Left kidney (tissue), 8 donors: Measurements from ENCODE around the gene GDPD1. TPM values are rescaled to one million over a fixed set of nuclear protein-coding genes. Genes with fewer than 3 reads are reported as not detected.
"Not testable (repeated sequence)": the region's sequence is repeated elsewhere in the genome, so short reads cannot be mapped to it uniquely, and the experiment has no call there.

ENCODE experiments used
- DNase-seq: peaks from one replicate; pipeline ENCODE4 v3.0.0-alpha.2; 2013
- long read RNA-seq, 8 donors: transcript quantifications; one replicate each; lab custom pipeline, GENCODE V29; 2026
- polyA plus RNA-seq: library from polyadenylated mRNA; unstranded; fragments of 120-200 nt; gene quantifications from one replicate; pipeline ENCODE4 v1.2.1, GENCODE V29; 2013; ENCODE audit not compliant: insufficient read length

Gene GDPD1
- polyA plus RNA-seq: 12.5 TPM
- long read RNA-seq, donor 1: 0 reads
- long read RNA-seq, donor 2: 0 reads
- long read RNA-seq, donor 3, partial matches to known transcripts: 0 of 2 reads
- long read RNA-seq, donor 3, other reads (novel, unspliced or antisense): 0 of 2 reads
- long read RNA-seq, donor 4: 0 reads
- long read RNA-seq, donor 5, partial matches to known transcripts: 0 of 3 reads
- long read RNA-seq, donor 5, other reads (novel, unspliced or antisense): 0 of 3 reads
- long read RNA-seq, donor 6: 0 reads
- long read RNA-seq, donor 7, partial matches to known transcripts: 0 of 2 reads
- long read RNA-seq, donor 7, other reads (novel, unspliced or antisense): 0 of 2 reads
- long read RNA-seq, donor 8: 0 reads

DNA sequence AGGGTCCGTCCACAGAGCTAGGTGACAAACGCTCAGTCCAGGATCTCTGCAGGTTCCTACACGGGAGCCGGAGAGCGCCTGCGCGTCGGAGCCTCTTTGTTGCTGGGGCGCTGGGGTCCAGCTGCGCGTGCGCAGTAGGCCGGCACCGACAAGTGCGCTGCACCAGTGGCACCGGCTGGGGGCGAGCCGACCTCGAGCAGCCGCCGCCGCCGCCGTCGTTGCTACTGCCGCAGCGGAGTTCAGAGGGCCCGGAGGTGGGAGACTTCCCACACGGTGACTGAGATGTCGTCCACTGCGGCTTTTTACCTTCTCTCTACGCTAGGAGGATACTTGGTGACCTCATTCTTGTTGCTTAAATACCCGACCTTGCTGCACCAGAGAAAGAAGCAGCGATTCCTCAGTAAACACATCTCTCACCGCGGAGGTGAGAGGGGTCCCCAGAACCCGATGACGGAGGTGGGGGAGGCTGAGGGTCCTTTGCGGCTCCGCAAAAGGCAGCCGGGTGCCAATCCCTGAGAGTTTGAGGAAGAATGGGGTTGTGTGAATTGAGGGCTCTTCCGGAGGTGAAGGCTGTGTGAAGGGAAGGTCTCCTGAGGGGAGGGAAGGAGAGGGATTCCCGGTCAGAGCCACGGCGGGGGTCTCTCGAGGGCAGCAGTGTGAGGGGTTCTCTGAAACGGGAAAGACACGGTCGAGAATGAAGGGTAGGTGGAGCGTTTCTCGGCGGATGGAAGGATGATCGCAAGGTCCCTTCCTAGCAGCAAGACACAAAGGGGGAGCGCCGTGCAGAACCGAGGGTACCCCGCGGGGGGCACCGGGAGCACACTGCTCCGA is at the start of gene GDPD1:
GDPD1 (plus strand) TSS at position 184 of the 831 bp plus-strand sequence; CDS start at position 283, 99 bp downstream.
- peak; percentile 94 for DNase-seq

DNA sequence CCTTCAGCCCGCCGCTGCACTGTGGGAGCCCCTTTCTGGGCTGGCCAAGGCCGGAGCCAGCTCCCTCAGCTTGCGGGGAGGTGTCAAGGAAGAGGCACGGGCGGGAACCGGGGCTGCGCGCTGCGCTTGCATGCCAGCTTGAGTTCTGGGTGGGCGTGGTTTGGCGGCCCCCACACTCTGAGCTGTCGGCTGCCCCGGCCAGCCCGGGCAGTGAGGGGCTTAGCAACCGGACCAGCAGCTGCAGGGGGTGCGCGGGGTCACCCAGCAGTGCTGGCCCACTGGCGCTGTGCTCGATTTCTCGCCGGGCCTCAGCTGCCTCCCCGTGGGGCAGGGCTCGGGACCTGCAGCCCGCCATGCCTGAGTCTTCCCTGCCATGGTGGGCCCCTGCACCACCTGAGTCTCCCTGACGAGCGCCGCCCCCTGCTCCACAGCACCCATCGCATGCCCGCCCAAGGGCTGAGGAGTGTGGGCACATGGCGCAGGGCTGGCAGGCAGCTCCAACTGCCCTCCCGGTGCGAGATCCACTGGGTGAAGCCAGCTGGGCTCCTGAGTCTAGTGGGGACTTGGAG is 47.8 kb upstream of the GDPD1 start:
- no peak for DNase-seq

DNA sequence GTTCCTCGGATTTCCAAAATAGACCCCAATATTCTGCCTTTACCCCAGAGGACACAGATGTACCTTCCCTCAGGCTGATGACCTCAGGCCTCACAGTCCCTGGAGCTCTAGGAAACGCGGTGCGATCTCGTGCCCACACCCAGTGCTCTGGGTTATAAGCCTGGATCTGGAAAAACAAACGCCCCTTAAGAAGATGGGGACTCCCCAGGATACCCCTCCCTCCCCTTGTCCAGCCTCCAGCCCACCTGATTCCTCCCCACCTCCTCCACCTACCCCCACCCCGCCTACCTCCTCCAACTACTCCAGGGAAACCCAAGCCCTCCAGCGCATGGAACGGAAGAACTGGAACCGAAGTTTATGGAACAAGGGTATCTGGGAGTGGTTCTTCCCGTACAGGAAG is 45.6 kb upstream of the GDPD1 start:
- DNase-seq: no peak

DNA sequence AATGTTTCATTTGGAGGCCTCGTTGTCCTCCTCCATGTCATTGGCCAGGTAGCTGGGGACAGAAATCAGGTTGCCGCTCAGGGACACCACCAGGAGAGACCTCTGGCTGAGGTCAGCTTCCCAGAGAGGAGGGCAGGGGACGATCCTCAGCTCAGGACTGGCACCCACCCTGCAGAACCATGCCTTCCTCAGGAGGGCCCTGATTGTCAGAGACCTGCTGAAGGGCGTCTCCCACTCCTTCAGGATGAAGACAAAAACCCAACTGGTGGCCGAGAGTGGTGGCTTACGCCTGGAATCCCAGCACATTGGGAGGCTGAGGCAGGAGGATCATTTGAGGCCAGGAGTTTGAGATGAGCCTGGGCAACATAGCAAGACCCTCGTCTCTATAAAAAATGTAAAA is 45.2 kb upstream of the GDPD1 start:
- DNase-seq: no peak

DNA sequence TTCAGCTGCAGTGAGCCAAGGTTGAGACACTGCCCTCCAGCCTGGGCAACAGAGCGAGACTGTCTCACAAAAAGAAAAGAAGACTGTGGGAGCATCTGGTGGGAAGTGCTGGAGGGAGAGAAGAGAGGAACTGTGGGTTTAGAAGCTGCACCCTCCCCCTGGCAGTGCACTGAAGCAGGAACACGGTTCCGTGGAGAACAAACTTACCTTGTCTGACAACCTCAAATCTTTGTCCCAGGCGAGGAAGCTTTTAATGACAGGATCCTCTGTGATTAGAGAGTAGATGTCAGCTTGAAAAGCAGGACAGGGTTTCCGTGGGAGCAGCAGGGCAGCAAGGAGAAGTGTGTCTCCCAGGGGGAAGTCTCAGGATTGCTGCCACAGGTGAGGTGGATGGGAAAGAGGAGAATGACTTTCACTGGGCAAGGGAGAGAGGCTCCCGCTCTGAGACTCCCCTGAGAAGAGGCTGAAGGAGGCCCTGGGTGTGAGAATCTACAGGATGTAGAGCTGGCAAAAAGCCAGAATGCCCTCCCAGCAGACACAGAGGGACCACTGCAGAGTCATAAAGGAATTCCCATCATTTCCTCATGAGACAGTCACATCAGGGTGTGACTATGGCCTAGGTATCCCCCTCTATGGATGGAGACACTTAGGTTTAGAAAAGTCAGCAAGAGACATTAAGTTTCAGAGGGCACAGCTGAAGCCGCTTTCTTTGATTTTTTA is 41.9 kb upstream of the GDPD1 start:
- DNase-seq: no peak

DNA sequence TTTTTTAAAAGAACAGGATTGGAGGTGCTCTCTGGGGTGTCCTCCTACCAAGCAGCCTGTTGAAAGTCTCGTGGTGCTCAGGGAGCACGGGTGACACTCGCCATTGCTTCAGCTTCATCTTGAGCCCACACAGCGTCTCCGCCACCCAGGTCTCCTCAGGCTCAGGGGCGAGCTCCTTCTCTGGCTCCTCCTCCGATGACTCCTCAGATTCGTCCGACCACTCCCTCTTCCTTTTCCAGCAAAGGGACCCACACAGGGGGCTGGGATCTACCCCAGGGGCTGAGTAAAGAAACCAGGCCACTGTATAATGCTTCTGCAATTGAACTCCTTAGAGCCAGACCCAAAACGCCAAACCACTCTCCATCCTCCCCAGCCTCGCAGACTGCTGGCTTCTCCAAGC is 40.7 kb upstream of the GDPD1 start:
- DNase-seq: not testable (repeated sequence)

DNA sequence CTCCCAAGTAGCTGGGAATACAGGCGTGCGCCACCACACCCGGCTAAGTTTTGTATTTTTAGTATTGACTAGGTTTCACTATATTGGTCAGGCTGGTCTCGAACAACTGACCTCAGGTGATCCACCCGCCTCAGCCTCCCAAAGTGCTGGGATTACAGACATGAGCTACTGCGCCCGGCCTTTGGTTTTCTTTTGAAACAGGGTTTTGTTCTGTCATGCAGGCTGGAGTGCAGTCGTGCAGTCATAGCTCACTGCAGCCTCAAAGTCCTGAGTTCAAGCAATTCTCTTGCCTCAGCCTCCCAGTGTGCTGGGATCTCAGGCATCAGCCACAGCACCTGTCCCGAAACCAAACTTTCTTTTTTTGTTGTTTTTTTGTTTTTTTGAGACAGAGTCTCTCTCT is 39.7 kb upstream of the GDPD1 start:
- no peak for DNase-seq

DNA sequence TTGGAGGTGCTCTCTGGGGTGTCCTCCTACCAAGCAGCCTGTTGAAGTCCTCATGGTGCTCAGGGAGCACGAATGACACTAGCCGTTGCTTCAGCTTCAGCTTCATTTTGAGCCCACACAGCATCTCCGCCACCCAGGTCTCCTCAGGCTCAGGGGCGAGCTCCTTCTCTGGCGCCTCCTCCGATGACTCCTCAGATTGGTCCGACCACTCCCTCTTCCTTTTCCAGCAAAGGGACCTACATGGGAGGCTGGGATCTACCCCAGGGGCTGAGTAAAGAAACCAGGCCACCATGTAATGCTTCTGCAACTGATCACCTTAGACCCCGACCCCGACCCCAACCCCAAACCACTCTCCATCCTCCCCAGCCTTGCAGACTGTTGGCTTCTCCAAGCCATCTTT is 38.8 kb upstream of the GDPD1 start:
- DNase-seq: no peak

DNA sequence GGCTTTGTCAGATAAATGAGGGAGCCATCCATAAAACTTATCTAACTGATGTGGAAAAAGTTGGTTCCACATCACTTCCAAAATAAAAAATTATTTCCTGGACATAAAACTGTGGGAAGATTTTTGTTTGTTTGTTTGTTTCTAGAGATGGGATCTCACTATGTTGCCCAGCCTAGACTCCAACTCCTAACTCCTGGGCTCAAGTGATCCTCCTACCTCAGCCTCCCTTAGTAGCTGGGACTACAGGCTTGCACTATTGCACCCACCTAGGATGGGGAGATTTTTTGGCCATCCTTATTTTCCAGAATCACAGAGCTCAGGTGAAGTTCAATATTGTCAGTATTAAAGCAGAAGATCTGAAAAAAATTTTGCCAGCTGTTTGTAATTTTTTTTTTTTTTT is 34.3 kb upstream of the GDPD1 start:
- DNase-seq: no peak

DNA sequence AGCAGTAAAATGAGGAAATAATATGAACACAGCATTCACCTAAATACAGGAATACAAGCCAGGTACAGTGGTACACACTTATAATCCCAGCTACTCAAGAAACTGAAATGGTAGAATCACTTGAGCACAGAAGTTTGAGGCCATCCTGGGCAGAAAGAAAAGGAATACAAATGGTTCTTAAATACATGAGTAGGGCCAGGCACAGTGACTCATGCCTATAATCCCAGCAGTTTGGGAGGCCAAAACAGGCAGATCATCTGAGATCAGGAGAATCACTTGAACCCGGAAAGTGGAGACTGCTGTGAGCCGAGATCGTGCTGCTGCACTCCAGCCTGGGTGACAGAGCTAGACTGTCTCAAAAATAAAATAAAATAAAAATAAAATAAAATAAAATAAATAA is 33.5 kb upstream of the GDPD1 start:
- no peak for DNase-seq

DNA sequence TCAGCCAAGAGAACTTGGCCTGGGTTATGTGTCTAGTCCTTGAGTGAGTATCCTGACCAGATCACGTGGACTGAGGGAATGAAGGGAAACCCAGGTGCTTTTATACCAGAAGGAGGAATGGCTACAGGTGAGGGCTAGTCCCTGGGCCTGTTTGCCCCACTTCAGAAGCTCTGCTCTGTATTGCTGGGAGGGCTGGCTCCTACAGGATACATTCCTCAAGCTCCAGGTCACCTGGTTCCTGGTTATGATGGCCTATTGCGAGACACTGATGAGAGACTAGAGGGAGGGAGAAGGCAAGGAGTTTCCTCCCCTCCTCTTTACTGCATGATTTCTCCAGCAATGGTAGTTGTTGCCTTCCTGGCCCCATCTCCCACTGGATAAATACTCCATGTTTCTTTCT is 29.5 kb upstream of the GDPD1 start:
- no peak for DNase-seq

DNA sequence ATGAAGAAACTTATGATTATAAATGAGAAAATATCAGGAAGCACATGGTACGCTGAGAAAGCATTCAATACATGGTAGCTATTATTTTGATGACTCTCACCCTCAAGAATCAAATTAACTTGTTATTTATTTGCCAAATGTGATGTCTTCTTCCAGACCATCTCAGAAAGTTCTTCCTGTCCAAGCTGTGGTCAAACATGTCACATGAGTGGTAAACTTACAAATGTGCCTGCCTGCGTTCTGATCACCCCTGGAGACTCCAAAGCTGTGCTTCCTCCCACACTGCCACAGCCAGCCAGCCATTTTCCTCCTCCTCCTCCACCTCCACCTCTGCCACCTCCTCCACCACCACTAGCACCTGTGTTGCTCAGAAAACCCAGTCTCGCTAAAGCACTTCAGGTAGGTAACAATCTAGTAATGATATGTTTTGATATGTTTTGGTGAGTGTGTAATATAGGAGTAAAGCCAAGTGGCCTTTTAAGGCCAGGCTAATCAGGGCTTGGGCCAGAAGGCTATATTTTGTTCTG is 26.9 kb upstream of the GDPD1 start:
- DNase-seq: no peak

DNA sequence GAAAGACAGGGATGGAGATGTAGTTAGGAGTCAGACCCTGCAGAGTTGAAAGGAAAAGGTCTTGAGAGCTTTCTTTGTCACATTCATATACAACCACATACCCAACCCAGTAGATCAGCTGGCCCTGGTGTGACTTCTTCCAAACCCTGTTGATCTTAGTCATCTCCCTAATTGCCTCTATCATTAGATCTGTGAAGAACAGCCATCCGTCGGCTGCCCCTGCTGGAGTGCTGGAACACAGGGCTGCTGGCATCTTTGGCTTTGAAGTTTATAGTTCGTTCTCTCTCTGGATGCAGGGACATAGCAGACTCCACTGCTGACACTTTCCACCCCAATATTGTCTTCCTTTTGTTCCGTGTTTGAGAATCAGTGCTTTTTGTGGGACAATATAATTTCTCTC is 20.9 kb upstream of the GDPD1 start:
- DNase-seq: no peak

DNA sequence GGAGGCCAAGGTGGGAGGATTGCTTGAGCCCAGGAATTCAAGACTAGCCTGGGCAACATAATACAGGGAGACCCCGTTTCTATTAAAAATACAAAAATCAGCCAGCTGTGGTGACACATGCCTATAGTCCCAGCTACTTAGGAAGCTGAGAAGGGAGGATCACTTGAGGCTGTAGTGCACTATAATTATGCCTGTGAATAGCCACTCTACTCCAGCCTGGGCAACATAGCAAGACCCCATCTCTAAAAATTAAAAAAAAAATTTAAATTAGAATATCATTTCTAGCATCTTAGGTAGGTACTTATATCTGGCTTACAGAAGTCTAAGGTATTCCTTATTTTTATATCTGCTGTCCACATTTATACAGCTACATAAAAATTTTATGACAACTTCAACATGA is 18.0 kb upstream of the GDPD1 start:
- no peak for DNase-seq

DNA sequence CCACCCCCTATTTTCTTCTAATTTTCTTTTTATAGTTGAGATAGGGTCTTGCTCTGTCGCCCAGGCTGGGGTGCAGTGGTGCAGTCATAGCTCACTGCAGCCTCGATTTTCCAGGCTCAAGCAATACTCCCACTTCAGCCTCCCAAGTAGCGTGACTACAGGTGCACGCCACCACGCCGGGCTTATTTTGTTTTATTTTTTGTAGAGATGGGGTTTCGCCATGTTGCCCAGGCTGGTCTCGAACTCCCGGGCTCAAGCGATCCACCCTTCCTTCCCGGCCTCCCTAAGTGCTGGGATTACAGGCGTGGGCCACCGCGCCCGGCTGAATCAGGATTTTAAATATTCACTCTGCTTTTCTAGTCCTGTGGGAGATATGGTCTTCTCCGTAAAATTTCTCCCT is 941 bp upstream of the GDPD1 start:
- DNase-seq: no peak

DNA sequence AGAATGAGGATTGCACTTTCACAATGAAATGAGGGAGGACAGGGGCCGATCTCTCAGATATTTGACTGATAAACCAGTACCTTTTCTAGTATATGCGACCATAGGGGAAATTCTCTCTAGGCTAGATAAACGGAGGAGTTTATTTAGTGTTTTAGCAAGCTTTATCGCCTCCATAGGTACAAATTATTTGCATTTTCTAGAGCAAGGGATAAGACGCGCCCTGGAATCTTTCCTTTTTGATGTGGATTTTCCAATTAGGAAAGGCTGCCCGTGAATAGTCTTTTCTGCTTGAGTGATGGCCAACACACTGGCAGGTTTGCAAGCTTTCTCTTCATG is 351 bp upstream of the GDPD1 start:
- DNase-seq: no peak

DNA sequence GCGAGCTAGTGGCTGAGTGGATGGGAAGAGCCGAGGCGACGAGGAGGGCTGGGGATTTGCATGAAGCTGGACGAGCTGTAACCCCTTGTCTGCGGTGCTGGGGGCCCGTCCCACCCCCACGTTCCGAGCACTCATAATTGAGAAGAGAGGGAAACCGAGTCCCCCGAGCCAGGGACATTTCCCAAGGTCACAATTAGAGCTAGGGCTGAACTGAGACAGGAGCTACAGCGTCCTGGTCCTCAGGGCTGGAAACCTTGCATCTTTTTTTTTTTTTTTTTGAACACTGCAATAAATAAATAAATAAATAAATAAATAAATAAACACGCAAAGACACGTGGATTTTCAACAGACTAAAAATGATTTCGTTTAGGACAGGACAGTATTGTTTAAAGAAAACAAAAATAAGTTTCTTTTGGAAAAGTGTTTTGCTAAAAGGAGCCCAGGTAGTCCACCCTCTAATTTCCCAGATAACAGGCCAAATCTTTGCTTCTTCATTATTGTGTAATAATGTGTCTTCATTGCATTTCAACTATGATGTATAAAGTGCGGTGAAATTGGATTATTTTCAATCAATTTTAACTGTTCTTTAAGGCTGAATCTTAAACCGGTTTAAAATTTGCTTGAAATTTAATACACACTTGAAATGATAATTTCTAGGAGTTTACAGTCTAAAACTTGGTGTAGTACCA is 992 bp downstream of the GDPD1 start:
- DNase-seq: peak; percentile 30

DNA sequence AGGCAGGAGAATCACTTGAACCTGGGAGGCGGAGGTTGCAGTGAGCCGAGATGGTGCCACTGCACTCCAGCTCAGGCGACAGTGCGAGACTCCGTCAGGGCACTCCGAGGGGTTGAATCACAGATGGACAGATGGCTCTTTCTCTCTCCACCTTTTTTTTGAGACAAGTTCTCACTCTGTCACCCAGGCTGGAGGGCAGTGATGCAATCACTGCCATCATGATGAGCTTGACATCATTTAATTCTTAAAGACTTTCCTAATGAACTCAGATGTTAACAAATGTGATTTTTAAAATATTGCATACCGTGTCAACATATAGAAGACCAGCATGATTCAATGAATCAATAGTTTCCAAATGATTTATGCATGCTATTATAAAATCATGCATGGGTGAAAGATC is 3.5 kb downstream of the GDPD1 start:
- DNase-seq: no peak

DNA sequence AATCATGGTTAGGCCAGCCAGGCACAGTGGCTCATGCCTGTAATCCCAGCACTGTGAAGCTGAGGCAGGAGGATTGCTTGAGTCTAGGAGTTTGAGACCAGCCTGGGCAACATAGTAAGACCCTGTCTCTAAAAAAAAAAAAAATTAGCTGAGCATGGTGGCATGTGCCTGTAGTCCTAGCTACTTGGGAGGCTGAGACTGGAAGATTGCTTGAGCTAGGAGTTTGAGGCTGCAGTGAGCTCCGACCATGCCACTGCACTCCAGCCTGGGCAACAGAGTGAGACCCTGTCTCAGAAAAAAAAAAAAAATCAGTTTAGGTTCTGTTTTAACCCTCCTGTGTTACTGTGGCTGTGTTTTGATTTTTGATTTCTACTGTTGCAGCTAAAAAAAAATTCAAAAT is 8.3 kb downstream of the GDPD1 start:
- DNase-seq: not testable (repeated sequence)

DNA sequence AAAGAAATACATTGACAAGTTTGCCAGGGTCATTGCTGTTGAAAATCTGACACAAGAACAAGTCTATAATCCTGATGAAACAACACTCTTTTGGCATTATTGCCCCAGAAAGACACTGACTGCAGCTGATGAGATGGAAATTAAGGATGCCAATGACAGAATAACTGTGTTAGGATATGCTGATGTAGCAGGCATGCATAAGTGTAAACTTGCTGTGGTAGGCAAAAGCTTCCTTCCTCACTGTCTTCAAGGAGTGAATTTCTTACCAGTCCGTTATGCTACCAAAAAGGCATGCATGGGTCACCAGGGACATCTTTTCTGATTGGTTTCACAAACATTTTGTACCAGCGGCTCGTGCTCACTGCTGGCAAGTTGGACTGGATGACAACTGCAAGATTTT is 10.5 kb downstream of the GDPD1 start:
- no peak for DNase-seq

DNA sequence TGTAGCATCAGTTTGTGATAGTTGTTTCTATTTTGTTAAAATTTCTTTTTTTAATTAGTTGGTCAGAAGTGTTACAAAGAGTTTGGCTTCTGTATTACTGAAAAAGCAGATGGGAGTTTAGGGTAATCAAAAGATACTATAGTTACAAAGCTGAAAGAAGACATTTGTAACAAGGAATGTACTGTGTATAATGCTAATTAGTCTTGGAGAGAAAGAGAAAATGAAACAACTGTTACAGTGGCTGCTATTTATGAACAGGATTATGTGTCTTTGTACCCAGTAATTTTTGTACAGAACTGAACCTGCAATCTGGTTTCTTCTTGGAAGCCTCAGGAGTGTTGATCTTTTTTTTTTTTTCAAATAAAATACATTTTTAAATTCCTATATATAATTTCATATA is 14.3 kb downstream of the GDPD1 start:
- no peak for DNase-seq

DNA sequence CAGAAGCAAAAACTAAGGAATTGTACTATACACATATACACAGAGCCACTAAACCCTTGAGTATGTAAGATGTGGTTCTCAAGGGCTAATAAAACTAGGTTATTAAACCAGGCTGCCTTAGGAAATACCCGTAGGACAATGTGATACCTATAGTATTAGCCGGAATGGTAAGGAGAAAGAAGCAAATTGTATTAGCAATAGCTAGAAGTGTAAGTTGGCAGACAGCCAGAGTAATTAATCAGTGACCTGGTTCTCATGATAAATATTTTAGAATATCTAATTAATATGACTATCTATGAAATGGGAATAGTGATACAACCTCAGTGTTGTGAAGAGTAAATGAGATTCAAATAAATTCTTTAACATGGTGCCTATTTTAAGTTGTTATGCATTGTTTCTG is 18.6 kb downstream of the GDPD1 start:
- DNase-seq: no peak
